OCI-LY3 (cell line): ENCODE results near the gene ANKRD6.

Experiments used
- EZH2phosphoT487 ChIP-seq: fragments of 200-600 bp; shearing (Covaris generic); IDR thresholded peaks from 2 replicates; pipeline ENCODE4 v1.6.1; 2018; ENCODE audit warnings: antibody characterized with exemption, mixed run types, low read depth
- TF ChIP-seq, protein P1 (sequence below): fragments of 200-600, 300-600 bp; sonication (generic); IDR thresholded peaks from 2 replicates; pipeline ENCODE4 v1.5.1; 2014; ENCODE audit warnings: antibody characterized with exemption, low read length, low read depth

- TF ChIP-seq, protein P1, sequence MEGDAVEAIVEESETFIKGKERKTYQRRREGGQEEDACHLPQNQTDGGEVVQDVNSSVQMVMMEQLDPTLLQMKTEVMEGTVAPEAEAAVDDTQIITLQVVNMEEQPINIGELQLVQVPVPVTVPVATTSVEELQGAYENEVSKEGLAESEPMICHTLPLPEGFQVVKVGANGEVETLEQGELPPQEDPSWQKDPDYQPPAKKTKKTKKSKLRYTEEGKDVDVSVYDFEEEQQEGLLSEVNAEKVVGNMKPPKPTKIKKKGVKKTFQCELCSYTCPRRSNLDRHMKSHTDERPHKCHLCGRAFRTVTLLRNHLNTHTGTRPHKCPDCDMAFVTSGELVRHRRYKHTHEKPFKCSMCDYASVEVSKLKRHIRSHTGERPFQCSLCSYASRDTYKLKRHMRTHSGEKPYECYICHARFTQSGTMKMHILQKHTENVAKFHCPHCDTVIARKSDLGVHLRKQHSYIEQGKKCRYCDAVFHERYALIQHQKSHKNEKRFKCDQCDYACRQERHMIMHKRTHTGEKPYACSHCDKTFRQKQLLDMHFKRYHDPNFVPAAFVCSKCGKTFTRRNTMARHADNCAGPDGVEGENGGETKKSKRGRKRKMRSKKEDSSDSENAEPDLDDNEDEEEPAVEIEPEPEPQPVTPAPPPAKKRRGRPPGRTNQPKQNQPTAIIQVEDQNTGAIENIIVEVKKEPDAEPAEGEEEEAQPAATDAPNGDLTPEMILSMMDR, result no peak
- TF ChIP-seq EZH2phosphoT487, result no peak
These were observed 72.9 kb downstream of the ANKRD6 start for GRCh38 chr6:89505847-89506246.
